Cardiac fibroblast (primary cell): ENCODE results near the gene MLF2.

Experiments used
- DNase-seq, 2 donors: peaks; one replicate each; pipeline versions ENCODE4 v3.0.0 to v3.0.0-alpha.2; 2010; ENCODE audit warnings: low read depth in 2 of 2
- H3K4me3 ChIP-seq, 2 donors: replicated peaks in 1 of 2; 1 replicate in 1 of 2; 2 replicates in 1 of 2; pipeline ENCODE4 v1.5.1; 2011; ENCODE audit warnings: low read depth in 2 of 2, low read length in 2 of 2, mild to moderate bottlenecking in 2 of 2, moderate library complexity in 1 of 2
- CTCF ChIP-seq: IDR thresholded peaks from one replicate; pipeline ENCODE4 v1.5.1; 2011; ENCODE audit warnings: low read depth, mild to moderate bottlenecking, low read length, inconsistent platforms

MLF2 gene

GRCh38 chr12:6764011-6764828, 11.3 kb upstream of the MLF2 start:
- peak; percentile 99 for DNase-seq
- H3K4me3 ChIP-seq = peak overlapping the region; percentile 8 to 27
- TF ChIP-seq CTCF = no peak

GRCh38 chr12:6763380-6763779, 10.4 kb upstream of the MLF2 start:
- TF ChIP-seq CTCF = no peak
- no peak for DNase-seq
- H3K4me3 ChIP-seq = no peak overlapping the region

- no peak for DNase-seq
- H3K4me3 ChIP-seq = no peak overlapping the region
- no peak for TF ChIP-seq CTCF
These were observed 6.8 kb upstream of the MLF2 start for GRCh38 chr12:6759741-6760140.

GRCh38 chr12:6758506-6759095, 5.7 kb upstream of the MLF2 start:
- no peak for TF ChIP-seq CTCF
- DNase-seq = no peak
- H3K4me3 ChIP-seq = no peak overlapping the region

GRCh38 chr12:6757028-6757690, 4.2 kb upstream of the MLF2 start:
- TF ChIP-seq CTCF = no peak
- DNase-seq = no peak
- no peak overlapping the region for H3K4me3 ChIP-seq

GRCh38 chr12:6754411-6754810, 1.5 kb upstream of the MLF2 start:
- DNase-seq = no peak
- H3K4me3 ChIP-seq = no peak overlapping the region
- no peak for TF ChIP-seq CTCF
